HG03039 (cell line): ENCODE measurements around the gene COA7.

Source experiments
- ATAC-seq: cut with Tn5 transposase; IDR thresholded peaks from one replicate; pipeline ENCODE4 v1.9.1; 2021; ENCODE audit warnings: mild to moderate bottlenecking, moderate library complexity; ENCODE audit not compliant: unreplicated experiment

COA7 gene

GRCh38 chr1:52637946-52638345 lies 60.2 kb downstream of the COA7 start:
- ATAC-seq: no peak

DNA sequence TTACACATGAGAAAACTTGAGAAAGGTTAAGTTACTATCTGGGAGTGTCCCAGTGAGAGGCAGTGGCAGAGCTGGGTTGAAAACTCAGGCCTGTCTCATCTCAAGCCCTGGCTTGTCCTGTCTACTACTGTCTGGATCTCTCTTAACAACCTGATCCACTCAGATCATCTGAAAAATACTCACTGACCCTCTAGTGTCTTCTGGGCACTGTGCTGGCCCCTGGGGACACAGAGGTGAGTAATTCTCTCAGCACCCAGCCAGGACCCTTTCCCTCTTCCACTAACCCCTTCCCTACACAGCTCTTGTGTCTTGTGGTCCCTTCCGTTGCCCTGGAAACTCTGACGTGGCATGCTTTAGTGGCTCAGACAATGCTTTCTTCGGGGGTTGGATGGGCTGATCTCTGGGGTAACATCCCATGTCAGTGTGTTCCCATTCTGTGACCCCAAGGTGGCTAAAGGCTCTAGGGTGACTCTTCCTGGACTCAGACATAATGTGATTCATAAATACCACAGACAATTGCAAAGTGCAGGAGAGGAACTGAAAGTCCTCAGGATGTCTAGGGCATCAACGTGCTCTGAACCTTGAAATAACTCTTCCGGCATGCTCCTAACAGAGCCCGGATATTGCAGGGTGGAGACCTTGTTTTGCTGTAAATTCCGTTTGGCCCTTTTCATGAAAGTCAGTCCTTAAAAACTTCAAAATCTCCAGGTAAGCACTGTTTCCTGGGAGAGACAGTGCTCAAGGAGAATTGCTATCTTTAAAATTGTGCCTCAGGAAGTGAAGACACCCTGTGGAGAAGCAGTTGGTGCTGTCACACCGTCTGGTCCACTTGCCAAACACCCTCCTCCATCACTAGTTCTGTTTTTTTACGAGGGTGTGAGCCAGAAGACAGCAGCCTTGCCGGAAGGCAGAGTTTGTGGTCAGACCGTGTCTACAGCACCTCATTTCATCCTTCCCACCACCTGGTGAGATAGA lies 61.1 kb downstream of the COA7 start:
- peak; percentile 66 for ATAC-seq

DNA sequence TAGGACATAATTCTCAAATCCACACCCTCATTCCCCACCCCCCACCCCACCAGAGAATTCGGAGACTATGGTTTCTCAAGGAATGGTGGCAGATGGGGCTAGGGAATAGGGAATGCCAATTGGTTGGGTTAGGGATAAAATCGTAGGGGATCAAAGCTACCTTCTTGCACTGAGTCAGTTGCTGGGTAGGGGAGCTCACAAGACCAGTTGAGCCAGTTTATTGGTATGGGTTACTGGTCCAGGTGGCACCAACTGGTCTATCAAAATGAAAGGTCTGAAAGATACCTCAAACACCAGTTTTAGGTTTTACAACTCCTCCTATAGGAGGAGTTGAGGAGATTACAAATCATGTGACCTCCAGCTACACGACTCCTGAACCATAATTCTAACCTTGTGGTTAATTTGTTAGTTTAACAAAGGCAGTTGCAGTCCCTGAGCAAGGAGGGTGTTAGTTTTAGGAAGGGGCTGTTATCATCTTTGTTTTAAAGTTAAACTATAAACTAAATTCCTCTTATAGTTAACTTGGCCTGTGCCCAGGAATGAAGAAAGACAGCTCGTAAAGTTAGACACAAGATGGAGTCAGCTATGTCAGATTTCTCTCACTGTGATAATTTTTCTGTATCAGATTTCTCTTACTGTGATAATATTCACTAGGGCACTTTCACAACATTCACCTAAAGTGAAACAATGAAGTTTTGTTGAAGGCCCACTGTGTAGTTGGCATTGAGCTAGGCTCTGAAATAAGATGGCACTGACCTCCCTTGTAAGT lies 62.6 kb downstream of the COA7 start:
- ATAC-seq: no peak
